Large intestine (tissue), 3 donors: ENCODE results near the gene ELMO1. TPM values are rescaled to one million over a fixed set of nuclear protein-coding genes. Genes with fewer than 3 reads are reported as not detected.

ENCODE experiments used
- DNase-seq, 2 donors: peaks; one replicate each; pipeline versions ENCODE4 v3.0.0 to v3.0.0-alpha.2; 2013
- H3K27ac ChIP-seq: one replicate; pipeline ENCODE4 v1.5.1; 2013; ENCODE audit warnings: low read length
- H3K27me3 ChIP-seq: 2 replicates; pipeline ENCODE4 v1.6.1; 2013; ENCODE audit warnings: low read length; ENCODE audit not compliant: control insufficient read depth, insufficient read depth
- H3K36me3 ChIP-seq: 2 replicates; pipeline ENCODE4 v1.6.1; 2013; ENCODE audit warnings: low read length; ENCODE audit not compliant: control insufficient read depth, insufficient read depth
- H3K4me1 ChIP-seq: one replicate; pipeline ENCODE4 v1.6.1; 2013; ENCODE audit warnings: low read length; ENCODE audit not compliant: control insufficient read depth, insufficient read depth
- H3K4me3 ChIP-seq: one replicate; pipeline ENCODE4 v1.5.1; 2013; ENCODE audit warnings: low read length
- H3K9me3 ChIP-seq: one replicate; pipeline ENCODE4 v1.6.1; 2013; ENCODE audit warnings: mild to moderate bottlenecking, low read depth, low read length, moderate library complexity; ENCODE audit not compliant: control insufficient read depth
- WGBS: methylation state at CpG from one replicate; pipeline ENCODE4 v1.1.5; 2013; ENCODE audit warnings: low lambda C conversion rate; ENCODE audit not compliant: insufficient coverage; 5-methylcytosine and 5-hydroxymethylcytosine counted together
- polyA plus RNA-seq: library from polyadenylated mRNA; unstranded; fragments of 120-200 nt; gene quantifications from one replicate; pipeline ENCODE4 v1.2.1, GENCODE V29; 2013

Gene ELMO1
- polyA plus RNA-seq, 1 donor = 9.5 TPM

DNA sequence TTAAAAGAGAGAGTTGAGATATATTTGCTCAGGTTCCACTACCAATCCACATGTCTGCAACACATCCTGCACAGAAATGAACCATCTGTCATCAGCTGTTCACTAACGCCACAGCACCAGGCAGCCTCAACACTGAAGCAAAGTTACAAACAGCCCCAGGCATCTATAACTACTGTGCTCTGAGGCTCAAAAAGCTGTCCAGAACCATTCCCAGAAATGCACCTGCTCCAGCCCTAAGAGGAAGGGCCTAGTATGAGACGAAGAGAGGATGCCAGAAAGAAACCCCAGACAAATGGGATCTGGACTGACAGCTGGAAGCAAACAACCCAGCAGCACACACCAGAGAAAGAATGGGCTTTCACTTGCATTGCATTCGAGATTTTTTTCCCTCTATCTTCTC, 159.3 kb downstream of the ELMO1 start:
- no peak overlapping the region for H3K27ac ChIP-seq
- 67% methylated on average over 1 of the region's 3 CpGs for WGBS
- H3K27me3 ChIP-seq = no peaks in the 10 kb centered on the region
- H3K9me3 ChIP-seq = no peaks in the 10 kb centered on the region
- H3K36me3 ChIP-seq = no peaks in the 10 kb centered on the region
- H3K4me1 ChIP-seq = peaks cover 6% of the 10 kb centered on the region
- DNase-seq = no peak
- no peak overlapping the region for H3K4me3 ChIP-seq

DNA sequence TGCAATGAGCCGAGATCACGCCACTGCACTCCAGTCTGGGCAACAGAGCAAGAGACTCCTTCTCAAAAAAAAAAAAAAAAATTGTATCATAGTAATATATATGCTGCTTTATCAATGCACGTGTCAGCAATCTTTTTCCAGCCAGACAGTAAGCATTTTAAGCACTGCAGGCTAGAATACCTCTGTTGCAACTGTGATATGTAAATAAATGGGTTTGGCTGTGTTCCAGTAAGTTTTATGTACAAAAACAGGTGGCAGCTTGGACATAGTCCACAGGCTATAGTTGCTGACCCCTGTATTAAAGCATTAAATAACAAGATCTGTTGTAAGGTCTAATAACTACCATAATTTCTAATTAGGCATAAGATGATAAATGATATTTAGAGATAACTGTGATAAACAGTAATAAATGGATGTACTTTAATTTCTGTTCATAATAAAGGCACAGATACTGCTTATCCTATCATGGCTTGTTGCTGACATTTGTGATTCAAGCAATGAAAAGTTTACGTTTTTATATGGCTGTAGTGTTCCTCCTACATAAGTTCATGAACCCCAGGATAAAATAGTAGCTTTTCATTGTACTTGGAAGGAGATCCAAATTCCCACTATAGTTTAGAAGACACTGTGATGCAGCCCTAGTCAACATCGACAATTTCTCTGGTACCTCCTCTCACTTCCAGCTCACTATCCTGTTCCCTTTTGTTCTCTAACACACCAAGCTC, 161.4 kb downstream of the ELMO1 start:
- DNase-seq = peak in 1 of 2 donors; percentile 28
- no CpG with 5 or more reads among the region's 5 CpGs for WGBS
- no peaks in the 10 kb centered on the region for H3K36me3 ChIP-seq
- no peak overlapping the region for H3K27ac ChIP-seq
- no peaks in the 10 kb centered on the region for H3K9me3 ChIP-seq
- no peaks in the 10 kb centered on the region for H3K27me3 ChIP-seq
- H3K4me1 ChIP-seq = peaks cover 7% of the 10 kb centered on the region
- H3K4me3 ChIP-seq = no peak overlapping the region

DNA sequence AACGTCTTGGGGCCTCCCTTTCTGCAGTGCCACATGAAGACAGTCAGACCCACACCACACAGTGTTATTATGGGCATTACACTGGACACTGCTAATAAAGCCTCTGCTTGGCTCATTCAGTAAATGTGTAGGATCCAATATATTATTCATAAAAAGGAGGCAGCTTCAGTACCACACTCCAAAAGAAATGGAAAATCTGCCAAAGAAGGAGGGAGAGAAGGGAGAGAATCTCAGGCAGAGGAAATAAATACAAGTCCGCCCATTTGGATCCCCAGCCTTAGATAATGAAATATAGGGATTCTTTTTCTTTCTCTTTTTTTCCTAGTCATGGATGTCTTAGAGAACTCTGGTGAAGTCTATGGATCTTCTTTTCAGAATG, 162.2 kb downstream of the ELMO1 start:
- no CpG with 5 or more reads among the region's 2 CpGs for WGBS
- DNase-seq = no peak
- H3K9me3 ChIP-seq = no peaks in the 10 kb centered on the region
- H3K36me3 ChIP-seq = no peaks in the 10 kb centered on the region
- H3K27me3 ChIP-seq = no peaks in the 10 kb centered on the region
- H3K4me3 ChIP-seq = no peak overlapping the region
- H3K4me1 ChIP-seq = peaks cover 7% of the 10 kb centered on the region
- no peak overlapping the region for H3K27ac ChIP-seq

DNA sequence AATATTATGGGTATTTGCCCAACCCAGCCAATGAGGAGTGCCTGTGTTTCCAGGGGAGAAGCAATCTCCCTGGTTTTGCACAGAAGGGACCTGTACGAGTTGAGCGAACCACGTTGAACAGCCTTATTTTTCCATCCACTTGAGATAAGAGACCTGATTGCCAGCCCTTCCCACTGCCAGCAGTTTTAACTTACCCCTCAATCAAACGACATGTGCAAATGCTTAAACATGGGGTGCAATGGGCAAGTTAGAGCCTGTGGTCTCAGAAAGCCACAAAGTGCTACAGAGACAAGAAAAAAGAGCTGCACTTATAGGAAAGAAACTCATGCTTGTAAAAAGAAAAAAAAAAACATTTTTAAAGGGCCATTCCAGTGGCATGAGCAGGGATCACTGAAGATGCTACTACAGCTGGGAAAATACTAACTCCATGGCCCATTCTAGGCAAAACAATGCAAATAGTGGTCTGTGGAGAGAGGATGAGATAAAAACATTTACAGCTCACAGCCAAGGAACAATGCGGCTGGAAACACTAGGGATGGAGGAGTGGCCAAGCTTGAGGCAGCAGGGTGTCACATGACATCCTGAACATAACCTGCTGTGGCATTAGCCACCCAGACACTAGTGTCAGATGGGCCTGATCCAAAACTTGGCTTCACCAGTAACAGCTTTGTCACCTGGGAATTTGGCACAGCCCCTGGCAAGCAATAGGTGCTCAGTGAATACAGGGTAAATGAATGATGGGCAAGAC, 162.8 kb downstream of the ELMO1 start:
- Histone ChIP-seq H3K27ac (no peak overlapping the region), H3K27me3 (no peaks in the 10 kb centered on the region), H3K9me3 (no peaks in the 10 kb centered on the region), H3K36me3 (no peaks in the 10 kb centered on the region), H3K4me3 (no peak overlapping the region), H3K4me1 (peaks cover 7% of the 10 kb centered on the region)
- peak in 1 of 2 donors; percentile 17 for DNase-seq
- 33% methylated on average over 1 of the region's 5 CpGs for WGBS

DNA sequence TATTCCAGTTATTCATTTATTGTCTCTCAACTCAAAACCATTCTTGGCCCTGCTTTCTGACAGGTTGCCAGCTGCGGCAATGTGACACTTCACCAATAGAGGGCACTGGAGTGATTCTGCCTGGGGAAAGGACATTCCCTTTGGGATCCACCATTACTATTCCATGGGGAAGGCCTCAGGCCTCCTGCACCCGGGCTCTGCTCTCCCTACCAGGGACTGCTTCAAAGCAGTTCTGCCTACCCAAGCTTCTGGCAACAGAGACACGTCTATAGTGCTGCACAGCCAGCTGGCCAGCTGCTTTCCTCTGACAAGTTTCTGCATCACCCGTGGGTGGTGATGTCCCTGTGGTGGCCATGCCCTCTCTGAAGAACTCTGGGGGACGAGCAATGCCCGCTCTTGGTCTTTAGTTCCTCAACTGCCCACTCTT, 163.8 kb downstream of the ELMO1 start:
- peak; percentile 13 to 31 for DNase-seq
- H3K36me3 ChIP-seq = no peaks in the 10 kb centered on the region
- H3K27me3 ChIP-seq = no peaks in the 10 kb centered on the region
- H3K4me3 ChIP-seq = no peak overlapping the region
- H3K27ac ChIP-seq = no peak overlapping the region
- 100% methylated on average over 1 of the region's 6 CpGs for WGBS
- H3K9me3 ChIP-seq = no peaks in the 10 kb centered on the region
- peaks cover 7% of the 10 kb centered on the region for H3K4me1 ChIP-seq

DNA sequence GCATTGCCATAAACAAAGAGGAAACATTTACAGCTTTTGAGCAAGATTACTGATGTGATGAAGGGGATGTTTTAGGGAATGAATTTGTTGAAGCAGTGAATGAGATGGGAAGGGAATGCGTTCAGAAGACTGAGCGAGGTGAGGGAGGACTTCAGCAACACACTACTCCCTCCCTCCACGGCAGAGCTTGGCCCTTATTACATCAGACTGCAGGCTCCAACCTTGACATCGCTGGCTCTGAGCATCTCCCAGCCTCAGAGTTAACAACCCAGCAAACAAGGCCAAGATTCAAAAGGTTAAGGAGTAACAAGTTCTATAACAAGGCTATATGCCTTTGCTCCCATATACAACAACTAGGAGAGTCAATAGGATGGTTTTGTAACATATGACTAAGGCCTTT, 164.4 kb downstream of the ELMO1 start:
- Histone ChIP-seq H3K36me3 (no peaks in the 10 kb centered on the region), H3K27me3 (no peaks in the 10 kb centered on the region), H3K4me3 (no peak overlapping the region), H3K27ac (no peak overlapping the region), H3K4me1 (peaks cover 7% of the 10 kb centered on the region), H3K9me3 (no peaks in the 10 kb centered on the region)
- no CpG with 5 or more reads among the region's 4 CpGs for WGBS
- no peak for DNase-seq

DNA sequence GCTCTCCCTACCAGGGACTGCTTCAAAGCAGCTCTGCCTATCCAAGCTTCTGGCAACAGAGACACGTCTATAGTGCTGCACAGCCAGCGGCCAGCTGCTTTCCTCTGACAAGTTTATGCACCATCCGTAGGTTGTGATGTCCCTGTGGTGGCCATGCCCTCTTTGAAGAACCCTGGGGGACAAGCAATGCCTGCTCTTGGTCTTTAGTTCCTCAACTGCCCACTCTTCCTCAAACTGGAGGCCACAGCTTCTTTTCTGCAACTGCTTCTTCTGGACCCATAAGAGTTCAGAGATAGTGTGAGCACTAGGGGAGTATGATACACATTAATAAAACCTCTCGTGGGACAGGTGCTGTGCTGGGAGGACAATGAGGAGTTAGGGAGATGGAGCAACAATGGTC, 164.9 kb downstream of the ELMO1 start:
- H3K4me1 ChIP-seq = peaks cover 7% of the 10 kb centered on the region
- H3K36me3 ChIP-seq = no peaks in the 10 kb centered on the region
- WGBS = 60% methylated on average over 1 of the region's 4 CpGs
- H3K9me3 ChIP-seq = no peaks in the 10 kb centered on the region
- H3K4me3 ChIP-seq = no peak overlapping the region
- no peak for DNase-seq
- no peaks in the 10 kb centered on the region for H3K27me3 ChIP-seq
- no peak overlapping the region for H3K27ac ChIP-seq

DNA sequence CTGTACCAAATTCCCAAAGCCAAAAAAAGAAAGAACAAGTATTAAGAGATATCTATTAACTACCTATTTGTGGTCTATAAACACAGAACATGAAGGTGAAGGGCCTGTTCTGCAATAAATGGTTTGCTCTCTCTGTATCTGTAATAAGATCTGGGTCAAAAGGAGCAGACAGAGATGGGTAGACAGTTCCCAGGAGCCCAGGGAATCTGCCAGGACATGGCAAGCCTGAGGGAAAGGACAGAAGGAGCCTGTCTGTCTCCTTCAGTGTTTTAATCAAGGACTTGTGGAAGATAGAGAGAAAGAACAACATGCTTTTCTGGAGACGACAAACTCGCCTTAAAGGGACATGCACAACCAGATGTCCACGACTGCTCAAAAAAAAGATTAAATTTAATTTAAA, 165.7 kb downstream of the ELMO1 start:
- H3K27ac ChIP-seq = no peak overlapping the region
- 100% methylated on average over 2 of the region's 3 CpGs for WGBS
- DNase-seq = no peak

DNA sequence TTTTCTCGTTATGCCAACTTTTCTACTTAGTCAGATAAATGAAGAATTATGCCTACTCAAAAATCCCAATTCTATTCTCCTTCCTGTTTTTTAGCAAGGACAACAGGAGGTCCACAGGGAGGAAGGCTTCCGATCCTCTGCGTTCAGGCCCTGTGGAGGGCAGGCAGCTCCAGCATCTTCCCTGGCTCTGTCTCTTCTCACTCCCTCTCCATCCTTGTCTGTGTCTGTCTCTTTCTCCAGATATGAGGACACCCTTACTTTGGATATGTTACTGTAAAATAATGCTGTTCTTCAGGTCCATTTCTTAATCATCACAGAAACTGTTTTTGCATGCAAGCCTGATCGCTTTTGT, 166.6 kb downstream of the ELMO1 start:
- H3K27me3 ChIP-seq = no peaks in the 10 kb centered on the region

More for the DNA sequence above, 165.7 kb downstream of the ELMO1 start:
- Histone ChIP-seq H3K4me1 (peaks cover 7% of the 10 kb centered on the region), H3K36me3 (no peaks in the 10 kb centered on the region), H3K9me3 (no peaks in the 10 kb centered on the region), H3K27me3 (no peaks in the 10 kb centered on the region), H3K4me3 (no peak overlapping the region)

DNA sequence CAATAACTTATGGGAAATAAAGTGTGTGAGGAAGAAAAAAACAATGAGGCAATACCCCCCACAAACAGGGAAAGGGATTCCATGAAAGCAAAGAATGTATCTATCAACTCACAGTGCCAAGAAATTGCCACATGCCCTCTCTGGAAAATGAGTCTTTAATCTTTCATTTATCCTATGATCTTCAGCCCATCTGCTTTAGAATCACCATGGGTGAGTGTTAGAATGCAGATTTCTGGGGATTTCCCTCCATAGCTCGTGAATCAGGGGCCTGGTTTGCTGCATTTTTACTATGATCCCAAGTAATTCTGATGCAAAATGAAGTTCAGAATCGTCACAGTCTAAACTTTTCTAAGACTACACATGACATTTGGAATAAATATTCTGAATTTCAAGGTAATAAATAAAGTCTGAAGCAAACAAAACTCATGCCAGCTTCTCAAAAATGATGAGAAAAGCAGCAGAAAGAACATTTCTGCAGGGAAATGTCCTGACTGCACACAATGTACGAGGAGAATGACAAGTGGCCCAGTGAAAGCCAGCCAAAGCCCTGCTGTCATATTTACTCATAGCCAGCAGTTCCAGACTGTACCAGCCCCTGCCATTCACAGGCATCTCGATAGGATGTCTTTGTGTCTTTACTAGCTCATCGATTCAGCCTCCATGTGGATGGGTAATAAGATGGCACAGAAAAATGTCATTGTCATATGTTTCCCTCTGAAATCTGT, 167.1 kb downstream of the ELMO1 start:
- Histone ChIP-seq H3K4me3 (no peak overlapping the region), H3K27me3 (no peaks in the 10 kb centered on the region), H3K9me3 (no peaks in the 10 kb centered on the region), H3K36me3 (no peaks in the 10 kb centered on the region), H3K4me1 (peaks cover 7% of the 10 kb centered on the region), H3K27ac (no peak overlapping the region)
- 33% methylated on average over 1 of the region's 5 CpGs for WGBS
- DNase-seq = no peak

More for the DNA sequence above, 166.6 kb downstream of the ELMO1 start:
- H3K9me3 ChIP-seq = no peaks in the 10 kb centered on the region
- 40% methylated on average over 2 of the region's 4 CpGs for WGBS
- no peak for DNase-seq
- no peaks in the 10 kb centered on the region for H3K36me3 ChIP-seq
- H3K4me3 ChIP-seq = no peak overlapping the region
- no peak overlapping the region for H3K27ac ChIP-seq
- H3K4me1 ChIP-seq = peaks cover 7% of the 10 kb centered on the region
